IMR-90 (cell line): ENCODE results near the gene FAM229A. TPM values are rescaled to one million over a fixed set of nuclear protein-coding genes. Genes with fewer than 3 reads are reported as not detected.

Experiments
- ATAC-seq: fragments of 200-7000 bp; cut with Tn5 transposase; 2 replicates; pipeline ENCODE4 v1.9.1; 2020; ENCODE audit warnings: low read depth, mild to moderate bottlenecking, moderate library complexity
- BruUV-seq: library from RNA; stranded (reverse); fragments of 400-500 nt; replicated peaks from 2 replicates; lab custom pipeline; 2021; lab: Mats Ljungman, UMichigan
- CTCF ChIA-PET: fragments of 300-600 bp; formaldehyde crosslinking; extraction: SDS; loops from one replicate; lab custom pipeline; 2021; ENCODE audit warnings: antibody characterized with exemption; lab: Yijun Ruan, JAX
- POLR2A ChIA-PET: fragments of 300-600 bp; sonication (Branson Sonifier 250); formaldehyde crosslinking; loops from one replicate; lab custom pipeline; 2022; ENCODE audit warnings: antibody characterized with exemption; ENCODE audit not compliant: unreplicated experiment; lab: Charles Lee
- DNase-seq: peaks from one replicate; pipeline ENCODE4 v3.0.0; 2013
- H2AFZ ChIP-seq: replicated peaks from 2 replicates; pipeline ENCODE3; 2013; ENCODE audit warnings: low read length, mild to moderate bottlenecking; ENCODE audit not compliant: poor library complexity
- H2AK5ac ChIP-seq: 2 replicates; pipeline ENCODE4 v1.6.1; 2013; ENCODE audit warnings: low read depth, low read length, inconsistent platforms
- H2AK9ac ChIP-seq: replicated peaks from 2 replicates; pipeline ENCODE3; 2013; ENCODE audit warnings: mild to moderate bottlenecking, low read depth, low read length, moderate library complexity; ENCODE audit not compliant: poor library complexity
- H2BK120ac ChIP-seq: 2 replicates; pipeline ENCODE4 v1.6.1; 2013; ENCODE audit warnings: low read depth, low read length, inconsistent platforms
- H2BK15ac ChIP-seq: 3 replicates; pipeline ENCODE4 v1.6.1; 2013; ENCODE audit warnings: low read depth, low read length, inconsistent platforms
- H2BK20ac ChIP-seq: 2 replicates; pipeline ENCODE4 v1.6.1; 2013; ENCODE audit warnings: low read depth, mild to moderate bottlenecking, inconsistent platforms, low read length, moderate library complexity
- H2BK5ac ChIP-seq: 2 replicates; pipeline ENCODE4 v1.6.1; 2013; ENCODE audit warnings: mild to moderate bottlenecking, low read depth, low read length, inconsistent platforms; ENCODE audit not compliant: poor library complexity, severe bottlenecking
- H3K14ac ChIP-seq: replicated peaks from 2 replicates; pipeline ENCODE4 v1.6.1; 2013; ENCODE audit warnings: low read depth, low read length, inconsistent platforms
- H3K18ac ChIP-seq: 2 replicates; pipeline ENCODE4 v1.6.1; 2013; ENCODE audit warnings: low read depth, low read length, control low read depth
- H3K23ac ChIP-seq: 2 replicates; pipeline ENCODE4 v1.6.1; 2013; ENCODE audit warnings: low read depth, low read length, inconsistent platforms
- H3K27ac ChIP-seq: 2 replicates; pipeline ENCODE4 v1.5.1; 2013; ENCODE audit warnings: mild to moderate bottlenecking, control low read depth, low read length; ENCODE audit not compliant: insufficient read depth
- H3K27me3 ChIP-seq: 2 replicates; pipeline ENCODE4 v1.6.1; 2013; ENCODE audit warnings: low read length; ENCODE audit not compliant: control insufficient read depth, insufficient read depth
- H3K36me3 ChIP-seq: 2 replicates; pipeline ENCODE4 v1.6.1; 2013; ENCODE audit warnings: low read length, mixed read lengths; ENCODE audit not compliant: control insufficient read depth, insufficient read depth
- H3K4ac ChIP-seq: 2 replicates; pipeline ENCODE4 v1.6.1; 2013; ENCODE audit warnings: low read depth, low read length, inconsistent platforms
- H3K4me1 ChIP-seq: 2 replicates; pipeline ENCODE4 v1.6.1; 2013; ENCODE audit warnings: low read length, mixed read lengths; ENCODE audit not compliant: control insufficient read depth, insufficient read depth
- H3K4me2 ChIP-seq: 2 replicates; pipeline ENCODE4 v1.6.1; 2013; ENCODE audit warnings: low read depth, mild to moderate bottlenecking, control low read depth, low read length, moderate library complexity
- H3K4me3 ChIP-seq: 2 replicates; pipeline ENCODE4 v1.5.1; 2013; ENCODE audit warnings: low read depth, mild to moderate bottlenecking, control low read depth, low read length, moderate library complexity; ENCODE audit not compliant: insufficient read depth
- H3K56ac ChIP-seq: 2 replicates; pipeline ENCODE4 v1.6.1; 2013; ENCODE audit warnings: low read length, inconsistent platforms; ENCODE audit not compliant: insufficient read depth; ENCODE audit errors: extremely low read depth
- H3K79me1 ChIP-seq, 2 experiments: 2 replicates each; pipeline ENCODE4 v1.6.1; 2013; ENCODE audit warnings: low read length in 2 of 2, inconsistent platforms in 1 of 2, low read depth in 1 of 2
- H3K9ac ChIP-seq: 2 replicates; pipeline ENCODE4 v1.6.1; 2013; ENCODE audit warnings: low read depth, low read length, control low read depth
- H3K9me1 ChIP-seq: 2 replicates; pipeline ENCODE4 v1.6.1; 2013; ENCODE audit warnings: low read length, inconsistent platforms; ENCODE audit not compliant: insufficient read depth
- H3K9me3 ChIP-seq: 2 replicates; pipeline ENCODE4 v1.6.1; 2013; ENCODE audit warnings: low read length; ENCODE audit not compliant: control insufficient read depth, insufficient read depth
- H4K20me1 ChIP-seq: 2 replicates; pipeline ENCODE4 v1.6.1; 2013; ENCODE audit warnings: low read length, inconsistent platforms; ENCODE audit not compliant: insufficient read depth
- H4K5ac ChIP-seq: 2 replicates; pipeline ENCODE4 v1.6.1; 2013; ENCODE audit warnings: mild to moderate bottlenecking, low read depth, low read length, control low read depth
- H4K8ac ChIP-seq, 2 experiments: 2 replicates each; pipeline ENCODE4 v1.6.1; 2013; ENCODE audit warnings: low read depth in 2 of 2, low read length in 2 of 2, control low read depth in 1 of 2, inconsistent platforms in 1 of 2
- H4K91ac ChIP-seq: 2 replicates; pipeline ENCODE4 v1.6.1; 2013; ENCODE audit warnings: low read depth, low read length, inconsistent platforms; ENCODE audit not compliant: insufficient read depth
- BHLHE40 ChIP-seq: fragments of 150-350 bp; IDR thresholded peaks from 2 replicates; pipeline ENCODE4 v1.6.1; 2016; ENCODE audit warnings: mild to moderate bottlenecking, low read depth, low read length
- CEBPB ChIP-seq: IDR thresholded peaks from 2 replicates; pipeline ENCODE4 v1.6.1; 2012; ENCODE audit warnings: low read depth, low read length, improper control_type of control experiment
- CHD1 ChIP-seq: IDR thresholded peaks from 2 replicates; pipeline ENCODE4 v1.6.1; 2012; ENCODE audit warnings: low read depth, low read length, improper control_type of control experiment
- CTCF ChIP-seq: conservative IDR thresholded peaks from 2 replicates; pipeline ENCODE4 v1.5.1; 2012; ENCODE audit warnings: mild to moderate bottlenecking, low read depth, low read length, improper control_type of control experiment
- ELK1 ChIP-seq: fragments of 150-350 bp; IDR thresholded peaks from 2 replicates; pipeline ENCODE4 v1.6.1; 2016; ENCODE audit warnings: low read depth, mild to moderate bottlenecking, low read length, moderate library complexity, borderline replicate concordance
- MAFK ChIP-seq: IDR thresholded peaks from 2 replicates; pipeline ENCODE4 v1.6.1; 2012; ENCODE audit warnings: low read depth, low read length, improper control_type of control experiment
- MAZ ChIP-seq: IDR thresholded peaks from 2 replicates; pipeline ENCODE4 v1.6.1; 2012; ENCODE audit warnings: low read depth, mild to moderate bottlenecking, low read length, improper control_type of control experiment, moderate library complexity, borderline replicate concordance
- POLR2A ChIP-seq: IDR thresholded peaks from 2 replicates; pipeline ENCODE4 v1.6.1; 2012; ENCODE audit warnings: mild to moderate bottlenecking, low read depth, low read length
- RCOR1 ChIP-seq: IDR thresholded peaks from 2 replicates; pipeline ENCODE4 v1.6.1; 2012; ENCODE audit warnings: mild to moderate bottlenecking, low read length, improper control_type of control experiment; ENCODE audit not compliant: insufficient replicate concordance
- RFX5 ChIP-seq: IDR thresholded peaks from 2 replicates; pipeline ENCODE4 v1.8.0; 2012; ENCODE audit warnings: low read depth, mild to moderate bottlenecking, low read length, moderate library complexity
- SMC3 ChIP-seq: fragments of 150-350 bp; IDR thresholded peaks from 2 replicates; pipeline ENCODE4 v1.6.1; 2016; ENCODE audit warnings: low read depth, mild to moderate bottlenecking, antibody characterized with exemption, low read length, moderate library complexity
- USF2 ChIP-seq: fragments of 150-350 bp; IDR thresholded peaks from 2 replicates; pipeline ENCODE4 v1.6.1; 2017; ENCODE audit warnings: mild to moderate bottlenecking, antibody characterized with exemption, low read length, low read depth
- WGBS, 2 experiments: methylation state at CpG; one replicate each; pipeline versions ENCODE4 v1.1.5 to v1.1.7; 2013; ENCODE audit warnings: missing lambda C conversion rate in 2 of 2; ENCODE audit not compliant: insufficient read length in 1 of 2; ENCODE audit errors: extremely low coverage in 2 of 2; 5-methylcytosine and 5-hydroxymethylcytosine counted together
- dilution Hi-C: fragments of 300-500 bp; cut with HindIII; formaldehyde crosslinking; loops from one replicate; pipeline ENCODE4 v1.14.3; 2018; ENCODE audit warnings: low sequenced_read_pairs; ENCODE audit not compliant: unreplicated experiment
- in situ Hi-C: fragments of 300-500 bp; cut with MboI; formaldehyde crosslinking; loops from 3 replicates; pipeline ENCODE4 v1.14.3; 2019; ENCODE audit warnings: low sequenced_read_pairs, inconsistent platforms, mixed read lengths
- intact Hi-C: fragments of 100-400 bp; cut with micrococcal nuclease; formaldehyde crosslinking; loops from 2 replicates; pipeline ENCODE4 v1.10.0; 2022
- polyA plus RNA-seq, 3 experiments: library from polyadenylated mRNA; depleted of rRNA; stranded (reverse); fragments of >200 nt; gene quantifications; 2 replicates each; pipeline ENCODE4 v1.2.3, GENCODE V29; 2012; ENCODE audit warnings: low replicate concordance in 1 of 3
- total RNA-seq: library from RNA; depleted of rRNA; stranded (reverse); fragments of >200 nt; gene quantifications from 2 replicates; pipeline ENCODE4 v1.2.3, GENCODE V29; 2012

The FAM229A gene
- total and polyA plus RNA-seq, 2 of the 4 experiments (the other 2 are of a cell fraction), result 0.36 to 4.3 TPM

DNA sequence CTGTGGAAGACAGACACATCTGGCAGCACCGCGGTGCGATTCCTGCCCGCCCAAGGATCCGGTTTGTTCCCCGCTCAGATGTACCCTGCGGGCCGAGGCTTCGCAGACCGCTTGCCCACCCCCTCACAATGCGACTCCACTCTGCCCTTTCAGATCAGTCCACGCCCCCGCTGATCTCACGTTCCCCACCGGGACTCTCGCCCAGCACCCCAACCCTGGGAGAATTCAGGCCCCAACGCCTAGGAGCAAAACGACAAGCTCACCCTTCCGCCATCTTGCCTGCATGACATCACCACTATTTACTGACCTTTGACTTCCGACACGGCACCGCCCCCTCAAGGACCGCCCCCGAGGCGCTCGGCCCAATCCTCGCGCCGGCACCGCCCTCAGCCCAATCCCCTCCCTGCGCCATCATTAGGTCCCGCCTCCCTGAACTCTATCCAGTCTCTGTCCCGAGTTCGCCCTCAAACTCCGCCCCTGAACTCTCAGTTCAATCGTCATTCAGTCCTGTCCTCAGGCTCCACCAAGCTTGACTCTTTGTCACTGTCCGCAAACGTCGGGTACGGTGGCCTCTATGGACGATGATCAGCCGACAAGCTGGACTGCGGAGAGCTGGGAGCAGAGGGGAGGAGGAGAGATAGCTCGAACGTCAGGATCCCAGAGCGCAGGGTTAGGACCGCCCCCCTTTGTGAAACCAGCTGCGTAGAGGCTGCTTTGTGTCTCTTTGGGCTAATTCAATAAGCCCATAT is 32.0 kb upstream of the FAM229A start, which contains the start of gene BSDC1 (continued):
- TF ChIP-seq MAZ, result peak; percentile 51; the same call in 1 of the 2 replicates
- no peak for TF ChIP-seq MAFK
- no peak for TF ChIP-seq SMC3

DNA sequence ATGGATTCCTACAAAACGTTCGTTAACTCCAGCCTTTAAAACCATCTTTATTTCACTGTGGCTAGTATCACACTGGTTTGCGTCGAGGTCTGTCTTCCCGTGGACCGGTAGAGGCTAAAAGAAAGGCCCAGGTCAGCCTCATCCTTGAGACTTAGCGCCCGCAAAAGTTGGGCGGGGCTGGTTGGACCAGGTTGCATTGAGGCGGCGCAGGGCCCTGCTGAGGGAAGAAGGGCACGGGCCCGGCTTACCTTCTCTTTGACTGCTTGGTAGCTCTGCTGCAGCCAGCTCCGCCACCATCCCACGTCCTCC is 31.5 kb upstream of the FAM229A start:
- Histone ChIP-seq H2BK20ac (no peak overlapping the region), H4K91ac (peak overlapping the region; percentile 62; the same call in 1 of the 2 replicates), H3K27ac (peak overlapping the region; percentile 83), H2AFZ (peak overlapping the region; percentile 94), H3K4me1 (peaks cover 4% of the 10 kb centered on the region), H2BK15ac (no peak overlapping the region), H3K9ac (peak overlapping the region; percentile 88), H3K9me3 (no peaks in the 10 kb centered on the region), H2AK5ac (0 out of 2 replicates have a peak overlapping the region, but pooled peaks have one; percentile 57), H3K27me3 (no peaks in the 10 kb centered on the region), H4K20me1 (peaks cover 3% of the 10 kb centered on the region; the same call in 1 of the 2 replicates), H3K9me1 (peaks cover 8% of the 10 kb centered on the region; the same call in 1 of the 2 replicates), H3K56ac (no peak overlapping the region), H3K4me2 (peak overlapping the region; percentile 92), H3K4ac (peak overlapping the region; percentile 86), H4K5ac (peak overlapping the region; percentile 59), H3K14ac (peak overlapping the region; percentile 89), H3K79me1 (peaks cover 34 to 58% of the 10 kb centered on the region in 2 experiments), H3K36me3 (peaks cover 19% of the 10 kb centered on the region), H2BK120ac (no peak overlapping the region), H3K23ac (peak overlapping the region; percentile 77; the same call in 1 of the 2 replicates), H3K18ac (no peak overlapping the region; the same call in 1 of the 2 replicates), H2BK5ac (peak overlapping the region; percentile 80), H4K8ac (peak overlapping the region; percentile 4 to 91; a peak in 3 of 4 replicates), H3K4me3 (peak overlapping the region; percentile 73), H2AK9ac (peak overlapping the region; percentile 91)
- POLR2A ChIA-PET, result no interaction called here
- ATAC-seq (peak; percentile 16), DNase-seq (no peak)
- CTCF ChIA-PET, result interaction anchor here (1.3 kb wide), 1 partner anchor 17 kb away, joined by 4 read pairs; no protein-coding TSS in a partner anchor
- 2% methylated on average over 15 of the region's 15 CpGs; no CpG with 5 or more reads in 1 of the 2 experiments for WGBS, 2 experiments
- intact Hi-C loops, result loop anchor here (1.0 to 5.0 kb wide), 2 partner anchors 56 to 178 kb away; partner anchors contain the start of gene MARCKSL1
- in situ Hi-C loops, result no loop called here
- dilution Hi-C loops, result no loop called here
- BruUV-seq, result no TSS peak
- TF ChIP-seq RCOR1, result no peak
- no peak for TF ChIP-seq SMC3
- no peak for TF ChIP-seq RFX5
- no peak for TF ChIP-seq CEBPB
- no peak for TF ChIP-seq USF2
- no peak for TF ChIP-seq CHD1
- TF ChIP-seq BHLHE40, result no peak
- no peak for TF ChIP-seq POLR2A
- no peak for TF ChIP-seq CTCF
- no peak for TF ChIP-seq ELK1
